K562 (cell line): ENCODE results near the gene TBL1XR1. TPM values are rescaled to one million over a fixed set of nuclear protein-coding genes. Genes with fewer than 3 reads are reported as not detected.

ENCODE experiments used
- ATAC-seq: fragments of 200-7000 bp; cut with Tn5 transposase; 3 replicates; pipeline ENCODE4 v1.9.1; 2020; ENCODE audit warnings: moderate library complexity
- BruUV-seq: library from RNA; stranded (reverse); fragments of 400-500 nt; replicated peaks from 2 replicates; lab custom pipeline; 2021; lab: Mats Ljungman, UMichigan
- CTCF ChIA-PET: fragments of 300-600 bp; formaldehyde crosslinking; extraction: SDS; loops from one replicate; lab custom pipeline; 2021; ENCODE audit warnings: low intra/inter-chr PET ratio; lab: Yijun Ruan, JAX
- POLR2A ChIA-PET: fragments of 300-600, 350-650 bp; sonication (Branson Sonifier 250); formaldehyde crosslinking; extraction: SDS; loops from one replicate; lab custom pipeline; 2021; ENCODE audit warnings: antibody characterized with exemption, inconsistent platforms; lab: Yijun Ruan, JAX
- DNase-seq, 4 experiments: peaks; one replicate each; pipeline versions ENCODE4 v3.0.0 to v3.0.0-alpha.2; 2011 to 2018; ENCODE audit warnings: low spot score in 3 of 4, mixed read lengths in 3 of 4; ENCODE audit errors: extremely low read depth in 1 of 4
- FAIRE-seq: peaks from 2 replicates; lab custom pipeline; 2011; peaks lifted over from hg19 to GRCh38; lab: Jason Lieb, UNC
- H2AFZ ChIP-seq: 2 replicates; pipeline ENCODE4 v1.6.0; 2011; ENCODE audit warnings: low read depth, low read length, control low read depth, inconsistent platforms
- H3K27ac ChIP-seq: fragments of 200-600 bp; 3 replicates; pipeline ENCODE4 v1.8.0; 2011; ENCODE audit warnings: low read depth, mild to moderate bottlenecking, control low read depth, inconsistent platforms, low read length, moderate library complexity, mixed read lengths; ENCODE audit errors: extremely low read depth
- H3K27me3 ChIP-seq, 2 experiments: fragments of 300-600 bp in 1 of 2; 2 replicates in 1 of 2; 3 replicates in 1 of 2; pipeline versions ENCODE4 v1.6.0 to v1.8.0; 2011; ENCODE audit warnings: inconsistent platforms in 2 of 2, low read length in 2 of 2, mild to moderate bottlenecking in 1 of 2, mixed read lengths in 1 of 2, moderate library complexity in 1 of 2; ENCODE audit not compliant: control insufficient read depth in 2 of 2, insufficient read depth in 2 of 2
- H3K36me3 ChIP-seq: fragments of 300-600 bp; 3 replicates; pipeline ENCODE4 v1.8.0; 2011; ENCODE audit warnings: mild to moderate bottlenecking, low read length, inconsistent platforms; ENCODE audit not compliant: control insufficient read depth, insufficient read depth
- H3K4me1 ChIP-seq, 2 experiments: fragments of 200-600 bp in 1 of 2; replicated peaks in 1 of 2; 2 replicates in 1 of 2; 3 replicates in 1 of 2; pipeline versions ENCODE4 v1.5.1 to v1.8.0; 2011; ENCODE audit warnings: inconsistent platforms in 2 of 2, low read length in 2 of 2, mild to moderate bottlenecking in 1 of 2, mixed read lengths in 1 of 2, moderate library complexity in 1 of 2; ENCODE audit not compliant: control insufficient read depth in 2 of 2, insufficient read depth in 2 of 2
- H3K4me2 ChIP-seq: 2 replicates; pipeline ENCODE4 v1.6.1; 2011; ENCODE audit warnings: low read length, control low read depth, inconsistent platforms, mixed read lengths; ENCODE audit not compliant: insufficient read depth
- H3K4me3 ChIP-seq: fragments of 200-600 bp; sonication (generic), shearing (Covaris generic); 2 replicates; pipeline ENCODE4 v1.5.1; 2016; ENCODE audit warnings: control low read depth, inconsistent platforms
- H3K79me2 ChIP-seq: fragments of 200-600 bp; 3 replicates; pipeline ENCODE4 v1.8.0; 2011; ENCODE audit warnings: low read length, inconsistent platforms; ENCODE audit not compliant: control insufficient read depth, insufficient read depth
- H3K9ac ChIP-seq, 2 experiments: 2 replicates each; pipeline versions ENCODE4 v1.6.0 to v1.6.1; 2011; ENCODE audit warnings: low read depth in 2 of 2, low read length in 2 of 2, control low read depth in 1 of 2, inconsistent platforms in 1 of 2, mild to moderate bottlenecking in 1 of 2, mixed read lengths in 1 of 2; ENCODE audit not compliant: insufficient read depth in 1 of 2
- H3K9me1 ChIP-seq: one replicate; pipeline ENCODE4 v1.6.0; 2011; ENCODE audit warnings: inconsistent platforms, mild to moderate bottlenecking, low read length, moderate library complexity; ENCODE audit not compliant: control insufficient read depth, insufficient read depth
- H3K9me3 ChIP-seq: replicated peaks from 2 replicates; pipeline ENCODE4 v1.5.1; 2011; ENCODE audit warnings: low read depth, low read length, inconsistent platforms; ENCODE audit not compliant: control insufficient read depth, insufficient read depth
- H4K20me1 ChIP-seq: replicated peaks from 2 replicates; pipeline ENCODE4 v1.6.1; 2011; ENCODE audit warnings: low read length, inconsistent platforms, mixed read lengths; ENCODE audit not compliant: control insufficient read depth, insufficient read depth
- CBX1 ChIP-seq: sonication (generic); IDR thresholded peaks from 2 replicates; pipeline ENCODE4 v1.6.1; 2016; ENCODE audit warnings: antibody characterized with exemption, low read depth, mild to moderate bottlenecking
- IRF2 ChIP-seq: sonication (generic); formaldehyde crosslinking; IDR thresholded peaks from 2 replicates; pipeline ENCODE4 v1.8.1; 2022; ENCODE audit warnings: mild to moderate bottlenecking, missing genetic modification reagents
- KDM5B ChIP-seq: fragments of 200-600 bp; sonication (generic); IDR thresholded peaks from 2 replicates; pipeline ENCODE4 v1.6.1; 2012; ENCODE audit warnings: low read depth, mild to moderate bottlenecking, moderate library complexity, low read length, control low read depth, inconsistent platforms; ENCODE audit not compliant: insufficient replicate concordance
- KLF13 ChIP-seq: fragments of 450-650 bp; IDR thresholded peaks from 2 replicates; pipeline ENCODE4 v1.6.1; 2016; ENCODE audit warnings: missing genetic modification characterization, low read depth, mild to moderate bottlenecking, missing compliant biosample characterization, moderate library complexity, borderline replicate concordance
- MTA3 ChIP-seq: fragments of 450-650 bp; formaldehyde crosslinking; IDR thresholded peaks from 2 replicates; pipeline ENCODE4 v1.6.1; 2017; ENCODE audit warnings: mild to moderate bottlenecking, borderline replicate concordance
- MYBL2 ChIP-seq, 2 experiments: fragments of 450-650 bp in 1 of 2; sonication (generic) in 1 of 2; formaldehyde crosslinking in 1 of 2; IDR thresholded peaks; 2 replicates each; pipeline versions ENCODE4 v1.6.1 to v1.8.1; 2017 to 2022; ENCODE audit warnings: borderline replicate concordance in 1 of 2, inconsistent platforms in 1 of 2, low read depth in 1 of 2, mild to moderate bottlenecking in 1 of 2, missing genetic modification reagents in 1 of 2, moderate library complexity in 1 of 2
- RAD21 ChIP-seq, 2 experiments: fragments of 250-450 bp in 1 of 2; fragments of 450-650 bp in 1 of 2; sonication (Bioruptor Pico) in 1 of 2; formaldehyde crosslinking in 1 of 2; IDR thresholded peaks in 1 of 2; conservative IDR thresholded peaks in 1 of 2; 2 replicates each; pipeline versions ENCODE4 v1.4.0 to v1.8.0; 2020 to 2022; ENCODE audit warnings: mild to moderate bottlenecking in 2 of 2, moderate library complexity in 1 of 2
- SETDB1 ChIP-seq: IDR thresholded peaks from one replicate; pipeline ENCODE4 v1.6.1; 2012; ENCODE audit warnings: low read length, control low read depth, inconsistent platforms
- TRIM24 ChIP-seq, 2 experiments: fragments of 450-650 bp; IDR thresholded peaks; 2 replicates each; pipeline ENCODE4 v1.6.1; 2016
- TRIM28 ChIP-seq: fragments of 450-650 bp; IDR thresholded peaks from 2 replicates; pipeline ENCODE4 v1.6.1; 2017
- XRCC3 ChIP-seq: fragments of 450-650 bp; IDR thresholded peaks from 2 replicates; pipeline ENCODE4 v1.6.1; 2017; ENCODE audit warnings: mild to moderate bottlenecking, moderate library complexity
- ZNF184 ChIP-seq: sonication (generic); formaldehyde crosslinking; IDR thresholded peaks from 2 replicates; pipeline ENCODE4 v1.5.0; 2020; ENCODE audit warnings: missing genetic modification reagents
- ZNF280A ChIP-seq: fragments of 450-650 bp; IDR thresholded peaks from 2 replicates; pipeline ENCODE4 v1.6.1; 2018; ENCODE audit warnings: mild to moderate bottlenecking, low read depth; ENCODE audit not compliant: partially characterized antibody
- ZNF347 ChIP-seq: fragments of 450-650 bp; formaldehyde crosslinking; IDR thresholded peaks from 2 replicates; pipeline ENCODE4 v1.4.0; 2020; ENCODE audit warnings: low read depth, mild to moderate bottlenecking, moderate library complexity
- ZNF551 ChIP-seq: fragments of 250-450 bp; sonication (Bioruptor Pico); IDR thresholded peaks from 2 replicates; pipeline ENCODE4 v1.5.0; 2021; ENCODE audit warnings: mild to moderate bottlenecking, moderate library complexity
- ZNF584 ChIP-seq: fragments of 200-800 bp; sonication (Bioruptor generic); IDR thresholded peaks from 2 replicates; pipeline ENCODE4 v1.6.1; 2016; ENCODE audit warnings: low read depth, mild to moderate bottlenecking, missing genetic modification characterization, missing compliant biosample characterization
- in situ Hi-C: fragments of 300-500 bp; cut with MboI; formaldehyde crosslinking; loops from 4 replicates; pipeline ENCODE4 v1.15.0; 2018; ENCODE audit warnings: inconsistent platforms, mixed read lengths
- intact Hi-C: fragments of 100-400 bp; cut with micrococcal nuclease; formaldehyde crosslinking; loops from 2 replicates; pipeline ENCODE4 v1.14.2; 2022
- polyA plus RNA-seq, 8 experiments: library from polyadenylated mRNA; depleted of rRNA in 4 of 8; stranded (reverse) in 5 of 8; unstranded in 3 of 8; fragments of >200 nt; fragmentation: Nextera tagmentation in 2 of 8; fragmentation: Illumina TruSeq in 1 of 8; extraction: Ambion mirVana in 2 of 8; extraction: Trizol in 1 of 8; gene quantifications; 2 replicates each; pipeline versions ENCODE4 v1.2.1 to v1.2.3, GENCODE V29; 2011 to 2014; ENCODE audit warnings: inconsistent platforms in 1 of 8, missing spikeins in 1 of 8
- total RNA-seq, 7 experiments: library from RNA; depleted of rRNA in 6 of 7; stranded (reverse); fragments of >200 nt in 6 of 7; fragmentation: Illumina TruSeq in 2 of 7; extraction: Trizol in 2 of 7; gene quantifications; 2 replicates each; pipeline versions ENCODE4 v1.2.1 to v1.2.3, GENCODE V29; 2011 to 2021; ENCODE audit warnings: low replicate concordance in 1 of 7
- TF ChIP-seq, protein P1 (sequence below): fragments of 450-650 bp; formaldehyde crosslinking; IDR thresholded peaks from 2 replicates; pipeline ENCODE4 v1.4.0; 2020; ENCODE audit warnings: mild to moderate bottlenecking, mixed read lengths
- TF ChIP-seq, protein P2 (sequence below): fragments of 200-800 bp; sonication (Bioruptor generic); IDR thresholded peaks from 2 replicates; pipeline ENCODE4 v1.6.1; 2017; ENCODE audit warnings: missing genetic modification characterization, missing compliant biosample characterization

Gene TBL1XR1
- total and polyA plus RNA-seq, 9 of the 15 experiments (the other 6 are each of a cell fraction or from before 2014, with no cell fraction given): 19.6 to 171 (median 83.3) TPM

- CTCF ChIA-PET: no interaction called here
- ATAC-seq: no peak
- H3K27ac ChIP-seq: no peak overlapping the region
- TF ChIP-seq ZNF551 (CRISPR knock-in tag) (no peak), ZNF280A (peak; percentile 85), TRIM28 (peak; percentile 90), MTA3 (no peak), CBX1 (peak; percentile 82; the same call in 1 of the 2 replicates), MYBL2 (IDR thresholded peaks at IDR 0.05; ENCODE audit: low read depth) (no peak), MYBL2 (CRISPR knock-in tag; IDR thresholded peaks at IDR 0.05; ENCODE audit: borderline replicate concordance) (no peak), KLF13 (tag) (no peak), TRIM24 (IDR thresholded peaks at IDR 0.05) (0 out of 4 replicates have a peak, but pooled peaks of 1 of the 2 experiments have one; percentile 30), ZNF584 (peak; percentile 99), ZNF184 (CRISPR knock-in tag) (no peak), XRCC3 (0 out of 2 replicates have a peak, but pooled peaks have one; percentile 31), IRF2 (CRISPR knock-in tag) (no peak), ZNF347 (CRISPR knock-in tag) (no peak), KDM5B (no peak), RAD21 (CRISPR knock-in tag; conservative IDR thresholded peaks at IDR 0.05 in 1 of 2, IDR thresholded peaks at IDR 0.05 in 1 of 2) (no peak), SETDB1 (no peak)
- TF ChIP-seq, protein P1, sequence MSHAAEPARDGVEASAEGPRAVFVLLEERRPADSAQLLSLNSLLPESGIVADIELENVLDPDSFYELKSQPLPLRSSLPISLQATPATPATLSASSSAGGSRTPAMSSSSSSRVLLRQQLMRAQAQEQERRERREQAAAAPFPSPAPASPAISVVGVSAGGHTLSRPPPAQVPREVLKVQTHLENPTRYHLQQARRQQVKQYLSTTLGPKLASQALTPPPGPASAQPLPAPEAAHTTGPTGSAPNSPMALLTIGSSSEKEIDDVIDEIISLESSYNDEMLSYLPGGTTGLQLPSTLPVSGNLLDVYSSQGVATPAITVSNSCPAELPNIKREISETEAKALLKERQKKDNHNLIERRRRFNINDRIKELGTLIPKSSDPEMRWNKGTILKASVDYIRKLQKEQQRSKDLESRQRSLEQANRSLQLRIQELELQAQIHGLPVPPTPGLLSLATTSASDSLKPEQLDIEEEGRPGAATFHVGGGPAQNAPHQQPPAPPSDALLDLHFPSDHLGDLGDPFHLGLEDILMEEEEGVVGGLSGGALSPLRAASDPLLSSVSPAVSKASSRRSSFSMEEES (CRISPR knock-in tag): no peak
- TF ChIP-seq, protein P2, sequence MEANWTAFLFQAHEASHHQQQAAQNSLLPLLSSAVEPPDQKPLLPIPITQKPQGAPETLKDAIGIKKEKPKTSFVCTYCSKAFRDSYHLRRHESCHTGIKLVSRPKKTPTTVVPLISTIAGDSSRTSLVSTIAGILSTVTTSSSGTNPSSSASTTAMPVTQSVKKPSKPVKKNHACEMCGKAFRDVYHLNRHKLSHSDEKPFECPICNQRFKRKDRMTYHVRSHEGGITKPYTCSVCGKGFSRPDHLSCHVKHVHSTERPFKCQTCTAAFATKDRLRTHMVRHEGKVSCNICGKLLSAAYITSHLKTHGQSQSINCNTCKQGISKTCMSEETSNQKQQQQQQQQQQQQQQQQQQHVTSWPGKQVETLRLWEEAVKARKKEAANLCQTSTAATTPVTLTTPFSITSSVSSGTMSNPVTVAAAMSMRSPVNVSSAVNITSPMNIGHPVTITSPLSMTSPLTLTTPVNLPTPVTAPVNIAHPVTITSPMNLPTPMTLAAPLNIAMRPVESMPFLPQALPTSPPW (CRISPR knock-in tag): no peak
Measured at GRCh38 chr3:177005718-177006405, 191.4 kb downstream of the TBL1XR1 start.

More at GRCh38 chr3:177005718-177006405, 191.4 kb downstream of the TBL1XR1 start:
- POLR2A ChIA-PET: interaction anchor here (0.6 kb wide), 1 partner anchor 57 kb away, joined by 3 read pairs; no protein-coding TSS in a partner anchor
- no peaks in the 10 kb centered on the region for H3K27me3 ChIP-seq
- H3K4me1 ChIP-seq: no peaks in the 10 kb centered on the region; a peak in 1 of 5 replicates
- peaks cover 1% of the 10 kb centered on the region; the same call in 1 of the 2 replicates for H3K9me3 ChIP-seq
- H4K20me1 ChIP-seq: no peaks in the 10 kb centered on the region
- in situ Hi-C loops (no loop called here), intact Hi-C loops (no loop called here)
- H3K4me3 ChIP-seq: no peak overlapping the region
- no peaks in the 10 kb centered on the region for H3K9me1 ChIP-seq
- BruUV-seq: no TSS peak
- no peak overlapping the region for H3K4me2 ChIP-seq
- H3K9ac ChIP-seq: no peak overlapping the region
- no peaks in the 10 kb centered on the region for H3K79me2 ChIP-seq
- FAIRE-seq: no peak
- H2AFZ ChIP-seq: no peak overlapping the region
- DNase-seq: no peak
- no peaks in the 10 kb centered on the region for H3K36me3 ChIP-seq
